Embryonic facial prominence (tissue), 1 donor: Measurements from ENCODE around the gene MAEA.
"Not testable (repeated sequence)": the region's sequence is repeated elsewhere in the genome, so short reads cannot be mapped to it uniquely, and the experiment has no call there.

ENCODE experiments used
- DNase-seq: peaks from one replicate; pipeline ENCODE4 v3.0.0-alpha.2; 2016; ENCODE audit errors: extremely low spot score

MAEA gene

DNA sequence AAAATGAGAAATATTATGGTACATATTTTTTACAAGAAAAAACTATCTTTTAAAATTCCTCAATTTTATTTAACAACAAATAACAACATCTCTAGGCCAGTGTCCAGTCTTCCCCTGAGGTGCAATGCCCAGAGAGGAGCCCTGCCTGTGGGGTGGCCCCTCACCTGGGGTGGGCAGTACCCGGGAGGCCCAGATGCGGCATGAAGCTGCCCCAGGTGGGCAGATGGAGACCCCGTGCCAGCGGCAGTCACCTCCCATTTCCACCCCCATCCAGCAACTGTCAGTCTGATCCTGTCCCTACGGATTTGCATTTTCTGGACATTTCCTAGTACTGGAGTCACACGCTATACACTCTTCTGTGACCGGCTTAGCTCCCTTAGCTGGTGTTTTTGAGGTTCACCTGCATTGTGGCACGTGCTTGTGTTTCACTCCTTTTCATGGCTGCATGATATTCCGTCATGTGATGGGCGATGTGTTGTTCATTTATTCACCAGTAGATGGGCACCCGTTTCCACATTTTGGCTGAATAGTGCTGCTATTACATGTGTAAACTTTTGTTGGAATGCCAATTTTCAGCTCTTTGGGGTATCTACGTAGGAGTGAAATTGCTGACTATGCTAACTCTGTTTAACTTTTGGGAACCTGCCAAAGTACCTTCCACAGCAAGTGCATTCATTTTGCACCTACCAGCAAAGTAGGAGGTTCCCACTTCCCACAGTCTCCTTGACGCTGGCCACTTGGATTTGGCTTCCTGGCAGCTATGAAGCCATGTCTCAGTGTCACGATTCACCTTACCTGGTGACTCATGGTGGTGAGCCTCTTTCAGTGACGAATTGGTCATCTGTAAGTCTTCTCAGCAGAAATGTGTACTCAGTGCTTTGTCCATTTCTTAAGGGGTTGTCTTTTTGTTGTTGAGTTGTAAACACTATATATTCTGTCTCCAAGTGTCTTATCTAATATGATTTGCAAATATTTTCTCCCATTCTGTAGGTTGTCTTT, 11.7 kb upstream of the MAEA start:
- no peak for DNase-seq

DNA sequence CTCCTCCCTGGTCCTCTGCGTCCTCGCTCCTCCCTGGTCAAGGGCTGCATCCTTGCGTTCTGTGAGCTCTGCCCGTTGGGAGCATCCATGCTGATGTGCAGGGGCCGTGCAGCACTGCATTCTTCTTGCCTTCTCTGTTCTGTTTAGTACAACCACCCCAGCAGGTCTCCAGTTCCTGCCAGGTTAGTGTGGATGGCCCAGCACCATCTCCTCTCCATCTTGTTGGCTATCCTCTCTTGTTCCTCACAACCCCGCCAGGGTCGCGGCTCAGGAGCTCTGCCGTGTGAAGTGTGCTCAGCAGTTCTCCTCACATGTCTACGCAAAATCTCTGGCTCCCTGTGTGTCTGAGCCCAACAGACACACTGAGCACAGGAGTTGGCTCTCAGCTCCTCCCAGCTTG, 10.4 kb upstream of the MAEA start:
- no peak for DNase-seq

DNA sequence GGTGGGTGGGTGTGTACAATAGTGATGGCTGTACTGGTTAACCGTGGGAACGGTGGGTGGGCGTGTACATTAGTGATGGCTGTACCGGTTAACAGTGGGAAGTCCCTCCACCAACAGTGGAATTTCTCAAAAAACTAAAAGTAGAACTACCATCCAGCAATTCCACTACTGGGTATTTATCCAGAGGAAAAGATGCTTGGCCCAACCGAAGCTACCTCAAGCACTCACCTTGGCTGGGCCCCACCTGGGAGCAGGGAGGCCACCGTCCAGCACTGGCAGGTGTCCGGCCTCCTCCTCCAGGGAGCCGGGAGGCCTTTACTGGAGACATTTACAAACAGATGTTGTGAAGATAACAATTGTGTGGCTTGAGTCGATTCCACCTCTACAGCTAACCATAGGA, 6.0 kb upstream of the MAEA start:
- no peak for DNase-seq

DNA sequence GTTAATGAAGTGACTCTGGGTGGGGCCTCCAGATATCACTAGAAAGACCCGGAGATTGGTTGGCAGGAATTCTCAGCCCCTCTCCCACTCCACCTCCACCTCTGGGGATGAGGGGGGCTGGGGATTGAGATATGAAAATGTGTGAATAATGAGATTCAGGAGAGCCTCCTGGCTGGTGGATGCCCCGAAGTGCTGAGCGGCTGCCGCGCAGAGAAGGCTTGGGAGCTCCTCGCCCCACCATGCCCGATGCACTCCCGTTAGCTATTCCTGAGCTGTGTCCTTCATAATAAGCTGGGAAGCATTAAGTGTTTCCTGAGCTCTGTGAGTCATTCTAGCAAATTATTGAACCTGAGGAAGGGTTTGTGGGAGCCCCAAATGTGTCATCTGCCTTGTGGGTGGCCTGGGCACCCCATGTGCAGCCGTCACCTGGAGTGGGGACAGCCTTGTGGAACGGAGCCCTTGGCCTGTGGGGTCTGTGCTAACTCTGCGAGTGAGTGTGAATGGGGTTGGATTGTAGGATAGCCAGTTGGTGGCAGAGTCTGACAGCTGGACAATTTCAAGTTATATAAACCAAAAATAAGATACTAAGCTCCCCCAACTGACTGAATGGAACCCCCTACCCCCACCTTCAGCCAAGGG, 4.4 kb upstream of the MAEA start:
- no peak for DNase-seq

DNA sequence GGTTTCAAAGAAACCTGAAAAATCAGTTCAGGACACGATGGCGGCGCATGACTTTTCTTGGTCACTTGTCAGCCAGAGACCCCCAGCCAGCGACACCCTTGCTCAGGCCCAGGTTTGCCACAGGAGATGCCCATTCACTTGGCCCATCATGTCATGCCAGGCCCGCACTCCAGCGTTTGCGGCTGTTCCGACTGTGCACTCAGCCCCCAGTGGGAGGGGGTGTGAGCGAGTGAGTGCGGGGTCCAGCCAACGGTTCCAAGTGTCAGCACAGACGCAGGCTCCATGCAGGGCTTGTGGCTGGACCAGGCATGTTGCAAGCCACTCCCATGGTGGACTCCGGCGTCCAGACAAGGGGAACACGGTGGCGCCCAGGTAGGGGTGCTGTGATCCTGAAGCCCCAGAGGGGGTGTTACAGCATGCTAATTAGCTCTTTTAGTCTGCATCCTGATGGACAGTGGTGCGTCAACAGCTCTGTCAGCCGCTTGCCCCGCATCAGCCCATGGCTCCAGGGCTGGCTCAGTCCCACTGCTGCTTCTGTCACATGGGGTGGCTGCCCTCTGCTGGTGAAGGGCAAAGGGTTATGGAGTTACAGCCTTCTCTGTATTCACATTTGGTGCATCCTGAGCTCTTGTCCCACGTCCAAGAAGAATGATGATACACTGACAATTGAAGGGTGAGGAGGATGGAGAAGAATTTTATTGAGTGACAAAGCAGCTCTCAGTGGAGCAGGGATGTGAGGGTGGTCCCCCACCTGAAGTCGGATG, 3.7 kb upstream of the MAEA start:
- DNase-seq, result no peak

DNA sequence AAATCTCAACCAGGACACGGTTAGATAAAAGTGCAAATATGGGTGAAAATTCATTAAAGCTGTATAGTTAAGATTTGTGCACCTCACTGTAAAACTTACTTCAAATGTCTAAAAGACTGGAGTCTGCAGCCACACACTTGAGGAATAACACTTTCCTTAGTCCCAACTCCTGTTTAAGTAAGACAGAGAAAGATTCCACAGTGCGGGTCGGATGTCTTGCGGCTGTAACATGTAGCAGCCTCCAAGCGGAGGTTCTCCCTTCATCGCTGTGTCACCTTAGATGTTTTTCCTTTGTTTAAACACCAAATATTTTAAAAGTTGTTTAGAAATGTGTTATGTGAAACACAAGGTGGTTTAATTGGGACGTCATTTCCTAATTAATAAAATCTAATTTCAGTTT, 905 bp upstream of the MAEA start:
- no peak for DNase-seq

DNA sequence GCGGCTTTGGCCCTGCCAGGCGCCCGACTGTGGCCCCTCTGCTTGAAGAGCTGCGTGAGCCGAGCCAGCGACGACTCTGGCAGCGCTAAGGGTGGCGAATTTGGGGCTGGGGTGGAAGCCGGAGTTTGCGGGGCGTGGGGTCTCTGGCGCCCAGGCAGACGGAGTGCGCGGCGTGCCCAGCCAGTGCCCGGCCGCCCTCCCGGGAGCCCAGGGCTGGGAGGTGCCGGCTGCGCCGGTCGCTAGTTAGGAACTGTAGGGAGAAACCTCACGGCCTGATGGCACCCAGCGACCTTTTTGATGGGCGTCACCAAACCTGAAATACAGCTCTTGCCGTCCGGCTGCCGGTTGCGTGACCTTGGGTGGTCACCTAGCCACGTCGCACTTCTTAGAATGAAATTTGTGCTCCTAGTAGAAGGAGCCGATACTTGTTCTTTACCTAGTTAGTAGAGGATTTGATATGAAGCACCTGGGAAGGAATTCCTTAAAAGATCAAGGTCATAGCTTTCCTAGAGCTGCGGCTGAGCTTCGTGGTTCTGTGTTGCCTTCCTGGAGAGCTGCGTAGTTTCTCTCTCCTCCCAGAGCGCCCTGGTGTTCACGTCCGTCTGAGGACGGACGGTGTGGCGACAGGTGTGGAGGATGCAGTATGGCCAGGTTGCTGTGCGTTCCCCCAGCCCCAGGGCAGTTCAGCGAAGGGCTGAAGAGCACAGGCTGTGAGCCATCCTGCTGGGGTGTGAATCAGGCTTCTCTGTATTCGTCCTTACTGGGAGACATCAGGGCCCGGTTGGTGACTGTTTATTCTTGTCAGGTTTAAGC, 680 bp downstream of the MAEA start:
- DNase-seq, result no peak

DNA sequence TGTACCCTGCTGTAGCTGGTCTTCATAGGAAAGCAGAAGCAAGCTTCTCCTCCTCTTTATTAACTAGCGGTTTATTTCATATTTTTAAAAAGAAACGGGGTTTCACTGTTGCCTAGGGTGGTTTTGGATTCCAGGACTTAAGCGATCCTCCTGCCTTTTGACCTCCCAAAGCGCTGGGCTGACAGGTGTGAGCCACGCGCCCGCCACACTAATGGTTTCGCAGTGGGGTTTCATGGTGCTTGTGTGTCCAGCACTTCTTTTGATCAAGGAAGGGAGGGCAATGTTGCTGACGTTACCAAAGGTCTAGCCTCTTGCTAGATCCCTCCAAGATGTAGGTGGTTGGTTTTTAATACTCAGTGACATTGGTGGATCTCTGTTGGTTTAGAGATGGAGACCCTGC, 1.4 kb downstream of the MAEA start:
- DNase-seq, result no peak

DNA sequence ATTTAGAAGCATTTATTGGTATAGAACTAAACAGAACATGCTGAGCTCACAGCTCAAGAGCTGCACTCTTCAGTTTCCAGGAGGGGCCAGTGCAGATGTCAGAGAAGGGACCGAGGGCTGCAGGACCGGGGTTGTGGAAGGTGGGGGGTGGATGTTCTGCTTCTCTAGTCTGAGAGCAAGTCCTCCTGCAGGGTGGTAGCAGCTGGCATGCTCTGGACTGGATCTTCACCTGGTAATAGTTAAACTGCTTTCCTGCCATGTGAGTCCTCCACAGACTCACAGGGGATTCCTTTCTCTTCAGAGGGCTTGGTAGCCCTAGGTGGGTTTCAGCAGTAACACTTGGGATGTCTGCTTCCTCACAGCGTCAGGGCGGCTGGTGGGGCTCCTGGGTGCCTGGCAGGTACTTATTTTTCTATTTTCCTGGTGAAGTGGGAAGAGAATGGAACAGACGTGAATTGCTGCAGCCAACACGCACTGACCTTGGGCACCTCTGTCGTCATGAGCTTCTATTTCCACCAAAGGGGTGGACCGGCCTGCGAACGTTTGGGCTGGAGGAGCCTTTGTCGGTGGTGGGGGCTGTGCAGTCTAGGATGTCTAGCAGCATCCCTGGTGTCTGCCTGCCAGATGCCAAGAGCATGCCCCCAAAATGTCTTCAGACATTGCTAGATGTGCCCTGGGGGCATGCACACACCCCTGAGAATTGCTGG, 2.5 kb downstream of the MAEA start:
- DNase-seq, result no peak

DNA sequence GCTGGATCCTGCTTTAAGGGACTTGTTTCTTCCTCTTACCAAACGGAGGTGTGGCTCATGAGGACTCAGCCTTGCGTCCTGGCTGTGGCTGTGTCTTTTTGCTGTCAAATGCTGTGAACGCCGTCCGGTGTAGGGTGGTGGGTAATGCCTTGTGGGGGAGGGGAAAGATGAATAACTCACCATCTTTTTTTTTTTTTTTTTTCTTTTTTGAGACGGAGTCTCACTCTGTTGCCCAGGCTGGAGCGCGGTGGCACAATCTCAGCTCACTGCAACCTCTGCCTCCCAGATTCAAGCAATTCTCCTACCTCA, 3.0 kb downstream of the MAEA start:
- DNase-seq, result not testable (repeated sequence)

DNA sequence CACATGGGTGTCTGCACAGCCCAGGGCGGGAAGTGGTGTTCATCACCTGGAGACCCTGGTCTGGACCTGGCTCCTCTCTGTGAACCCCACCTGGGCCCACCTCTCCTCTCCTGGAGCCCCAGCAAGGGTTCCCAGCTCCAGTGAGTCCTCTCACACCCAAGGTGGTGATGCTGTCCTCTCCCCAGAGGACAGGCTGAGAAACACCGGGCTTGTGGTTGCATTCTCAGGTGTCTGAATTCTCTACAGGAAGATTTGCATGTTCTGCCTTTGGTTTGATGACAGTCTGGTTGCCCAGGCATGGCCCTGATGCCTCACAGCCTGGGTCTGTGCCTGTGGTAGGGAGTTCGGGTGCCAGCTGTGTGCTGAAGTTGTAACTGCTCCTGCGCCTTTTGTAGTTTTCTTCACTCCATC, 3.8 kb downstream of the MAEA start:
- DNase-seq, result peak; percentile 0

DNA sequence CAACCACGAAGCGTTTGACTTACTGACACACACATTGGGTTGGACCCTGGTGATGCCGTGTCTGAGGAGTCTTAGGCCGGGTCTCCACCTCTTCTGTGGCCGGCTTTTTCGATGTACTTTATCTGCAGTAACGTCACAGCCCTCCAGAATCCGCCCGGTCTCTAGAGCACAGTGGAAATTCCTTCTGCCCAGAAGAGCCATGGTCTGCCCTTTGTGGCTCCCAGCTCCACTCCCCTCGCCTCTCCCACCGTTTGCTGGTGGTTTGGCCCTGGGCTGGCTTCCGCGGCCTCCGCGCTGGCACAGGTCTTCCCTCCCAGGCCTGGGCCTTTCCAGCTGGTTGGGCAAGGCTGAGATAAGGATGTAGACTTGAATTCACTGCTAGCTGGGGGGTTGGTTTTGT, 4.3 kb downstream of the MAEA start:
- no peak for DNase-seq

DNA sequence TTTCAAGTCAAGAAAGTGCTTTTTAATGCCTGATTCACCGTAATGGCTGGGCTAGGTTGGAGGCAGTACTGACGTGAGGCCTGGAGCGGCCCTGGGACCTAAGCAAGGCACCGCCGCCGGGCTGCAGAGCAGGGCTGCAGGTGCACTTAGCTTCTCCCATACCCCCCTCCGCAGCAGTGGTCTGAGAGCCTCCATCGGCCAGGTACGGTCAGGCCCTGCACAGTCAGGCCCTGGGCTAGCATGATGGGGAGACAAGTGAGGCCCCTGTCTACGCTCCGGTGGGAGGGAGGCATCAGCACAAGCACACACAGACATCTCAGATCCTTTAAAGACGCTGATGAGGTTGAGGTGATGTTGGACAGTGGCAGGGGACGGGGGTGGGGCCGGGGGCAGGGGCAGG, 4.7 kb downstream of the MAEA start:
- no peak for DNase-seq

DNA sequence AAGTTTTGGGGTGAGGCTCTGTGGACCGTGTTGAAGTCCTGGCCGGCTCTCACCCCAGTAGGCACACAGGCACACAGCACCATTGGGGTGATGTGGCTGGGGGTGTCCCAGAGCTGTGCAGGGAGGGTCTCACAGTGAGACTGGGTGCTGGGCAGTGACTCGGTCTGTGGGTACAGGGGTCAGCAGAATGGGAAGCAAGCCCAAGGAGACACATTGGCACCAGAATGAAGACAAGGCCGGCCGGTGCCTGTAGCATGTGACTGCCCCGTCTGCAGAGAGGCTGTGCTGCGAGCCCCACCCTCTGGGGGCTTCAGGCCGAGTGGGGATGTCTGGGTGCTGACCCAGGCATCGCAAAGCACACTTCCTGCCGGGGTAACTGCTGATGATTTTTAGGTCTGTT, 5.2 kb downstream of the MAEA start:
- DNase-seq, result no peak

DNA sequence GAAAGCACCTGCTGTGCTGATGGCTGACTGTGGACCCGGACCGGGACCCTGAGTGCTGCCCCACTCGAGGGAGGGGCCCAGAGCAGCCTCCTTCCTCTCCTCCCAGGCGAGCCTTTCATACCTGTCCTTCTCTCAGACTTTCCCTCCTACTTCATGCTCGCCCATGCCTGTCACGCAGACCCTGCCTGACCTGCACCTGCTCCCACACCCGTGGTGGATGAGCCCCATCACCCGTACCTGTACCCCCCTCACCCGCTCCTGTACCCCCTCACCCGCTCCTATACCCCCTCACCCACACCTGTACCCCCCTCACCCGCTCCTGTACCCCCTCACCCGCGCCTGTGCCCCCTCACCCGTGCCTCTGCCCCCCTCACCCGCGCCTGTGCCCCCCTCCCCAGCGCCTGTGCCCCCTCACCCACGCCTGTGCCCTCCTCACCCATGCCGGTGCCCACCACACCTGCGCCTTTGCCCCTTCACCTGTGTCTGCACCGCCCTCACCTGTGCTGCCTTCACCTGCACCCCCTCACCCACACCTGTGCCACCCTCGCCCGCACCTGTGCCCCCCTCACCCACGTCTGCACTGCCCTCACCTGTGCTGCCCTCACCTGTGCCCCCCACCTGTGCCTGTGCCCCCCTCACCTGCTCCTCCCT, 5.8 kb downstream of the MAEA start:
- peak; percentile 2 for DNase-seq

DNA sequence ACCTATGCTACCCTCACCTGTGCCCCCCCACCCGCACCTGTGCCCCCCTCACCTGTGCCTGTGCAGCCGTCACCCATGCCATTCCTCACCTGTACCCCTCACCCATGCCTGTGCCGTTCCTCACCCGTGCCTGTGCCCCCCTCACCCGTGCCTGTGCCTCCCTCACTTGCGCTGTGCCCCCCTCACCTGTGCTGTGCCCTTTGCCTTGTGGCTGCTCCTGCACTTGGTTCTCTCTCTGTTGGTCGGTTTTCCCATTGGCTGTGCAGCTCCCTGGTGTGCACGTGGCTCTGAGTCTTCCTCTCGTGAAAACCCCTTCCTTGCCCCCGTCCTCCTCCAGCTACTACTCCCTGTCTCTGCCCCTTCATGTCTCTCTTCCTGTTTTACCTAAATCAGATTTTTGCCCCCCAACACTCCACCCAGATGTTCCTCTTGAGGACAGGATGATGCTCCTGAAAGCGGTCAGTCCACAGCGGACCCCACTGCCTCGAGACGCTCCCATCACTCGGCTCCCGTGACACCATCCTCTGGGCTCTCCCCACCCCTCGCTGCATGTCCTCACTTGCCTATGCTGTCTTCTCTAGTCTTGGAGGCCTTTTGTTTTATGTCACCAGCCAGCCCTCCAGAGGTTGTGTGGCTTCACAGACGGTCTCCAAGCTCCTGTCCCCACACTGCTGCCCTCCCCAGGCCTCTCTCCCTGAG, 6.8 kb downstream of the MAEA start:
- peak; percentile 4 for DNase-seq

DNA sequence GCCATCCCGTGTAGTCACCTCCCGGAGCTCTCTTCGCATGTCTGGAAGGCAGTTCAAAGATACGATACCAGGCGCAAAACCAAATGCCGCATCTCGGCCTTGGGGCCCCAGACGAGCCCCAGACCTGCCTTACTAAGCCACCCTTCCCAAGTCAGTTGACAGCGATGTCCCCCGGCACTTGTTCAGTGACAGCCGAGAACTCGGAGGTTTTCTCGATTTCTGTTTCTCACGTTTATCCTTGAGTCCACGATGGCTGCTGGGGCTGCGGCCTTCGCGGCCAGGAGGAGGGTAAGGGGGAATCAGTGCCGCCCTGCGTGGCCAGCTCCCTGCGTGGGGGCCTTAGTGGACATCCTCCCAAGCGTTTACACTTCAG, 7.3 kb downstream of the MAEA start:
- DNase-seq, result no peak

DNA sequence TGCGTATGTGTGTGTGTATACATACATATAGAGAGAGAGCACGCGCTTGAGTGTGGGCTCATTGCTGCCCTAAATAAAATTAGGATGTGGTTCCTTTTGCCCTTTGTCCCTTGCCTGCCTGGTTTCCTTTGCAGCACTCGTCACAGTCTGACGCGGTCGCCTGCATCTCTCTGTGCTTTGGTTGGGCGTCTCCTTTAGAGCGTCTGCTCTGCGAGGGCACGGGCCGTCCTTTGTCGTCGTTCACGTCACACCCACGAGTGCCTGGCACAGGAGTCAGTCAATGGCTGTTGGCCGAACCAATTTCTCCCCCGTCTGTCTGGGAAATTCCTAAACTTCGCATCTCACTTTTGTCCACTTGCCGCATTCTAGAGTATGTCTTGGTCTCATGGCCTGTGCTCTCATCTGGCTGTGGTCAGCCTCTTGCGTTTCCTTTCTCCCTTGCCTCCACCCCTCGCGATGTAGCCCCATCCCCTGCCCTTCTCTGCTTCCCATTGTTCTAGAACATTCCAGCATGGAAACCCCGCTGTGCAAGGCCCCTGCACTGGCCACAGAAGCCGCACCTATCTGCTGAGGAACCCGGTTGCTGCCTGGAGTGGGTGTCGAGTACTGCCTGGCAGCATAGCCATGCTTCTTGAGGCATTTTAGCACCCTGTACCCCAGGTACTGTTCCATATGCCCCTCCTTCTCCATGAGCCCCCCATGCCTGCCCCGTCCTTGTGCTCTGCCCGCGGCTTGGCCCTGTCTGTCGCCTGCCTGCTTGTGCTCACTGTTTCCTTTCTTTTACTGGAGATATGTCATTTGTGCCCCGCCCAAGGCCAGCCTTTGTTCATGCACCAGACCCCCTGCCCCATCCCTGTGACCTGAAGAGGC, 8.0 kb downstream of the MAEA start:
- DNase-seq, result no peak

DNA sequence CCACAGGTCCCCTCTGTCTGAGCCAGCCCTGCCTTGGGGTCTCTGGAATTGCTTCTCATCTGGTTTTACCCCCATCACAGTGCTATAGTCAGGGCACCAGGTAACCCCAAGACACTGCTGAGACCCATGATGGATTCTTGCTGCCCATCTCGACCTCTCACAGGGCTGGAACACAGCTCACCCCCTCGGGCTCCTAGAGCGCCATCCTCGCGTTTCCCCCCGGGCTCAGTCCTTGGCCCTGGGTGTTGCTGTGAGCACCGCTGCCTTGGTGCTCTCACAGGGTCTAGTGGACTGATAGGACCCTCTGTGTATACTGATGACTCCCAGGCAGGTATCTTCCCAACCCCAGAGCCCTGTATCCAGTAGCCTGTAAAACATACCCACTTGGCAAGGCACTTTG, 8.8 kb downstream of the MAEA start:
- DNase-seq, result peak; percentile 2
